Measurements from ENCODE around the gene CSF2.

CSF2 gene

GRCh38 chr5:132073231-132074013 lies at the start of gene CSF2:
CSF2 (plus strand) TSS chr5:132073789; CDS start chr5:132073824, 35 bp downstream.
- in situ Hi-C loops (cut with HindIII; ENCODE audit: low sequenced_read_pairs), result no loop called here

- in situ Hi-C loops (cut with HindIII; ENCODE audit: low sequenced_read_pairs), result loop anchor here (25.0 kb wide), 2 partner anchors 437 to 587 kb away; no protein-coding TSS in a partner anchor
Measured at GRCh38 chr5:132024117-132024435, 49.5 kb upstream of the CSF2 start.

GRCh38 chr5:132024789-132025402 lies 48.7 kb upstream of the CSF2 start:
- in situ Hi-C loops (cut with HindIII; ENCODE audit: low sequenced_read_pairs), result loop anchor here (25.0 kb wide), 2 partner anchors 438 to 588 kb away; no protein-coding TSS in a partner anchor

GRCh38 chr5:132025403-132025971 lies 48.1 kb upstream of the CSF2 start:
- in situ Hi-C loops (cut with HindIII; ENCODE audit: low sequenced_read_pairs), result no loop called here

GRCh38 chr5:132026516-132027008 lies 47.0 kb upstream of the CSF2 start:
- in situ Hi-C loops (cut with HindIII; ENCODE audit: low sequenced_read_pairs), result no loop called here

- in situ Hi-C loops (cut with HindIII; ENCODE audit: low sequenced_read_pairs), result no loop called here
Measured at GRCh38 chr5:132027027-132027426, 46.6 kb upstream of the CSF2 start.

GRCh38 chr5:132029609-132030330 lies 43.8 kb upstream of the CSF2 start:
- in situ Hi-C loops (cut with HindIII; ENCODE audit: low sequenced_read_pairs), result no loop called here

GRCh38 chr5:132030610-132031009 lies 43.0 kb upstream of the CSF2 start:
- in situ Hi-C loops (cut with HindIII; ENCODE audit: low sequenced_read_pairs), result no loop called here

- in situ Hi-C loops (cut with HindIII; ENCODE audit: low sequenced_read_pairs), result no loop called here
Measured at GRCh38 chr5:132032196-132032595, 41.4 kb upstream of the CSF2 start.

GRCh38 chr5:132033122-132033521 lies 40.5 kb upstream of the CSF2 start:
- in situ Hi-C loops (cut with HindIII; ENCODE audit: low sequenced_read_pairs), result no loop called here

- in situ Hi-C loops (cut with HindIII; ENCODE audit: low sequenced_read_pairs), result no loop called here
Measured at GRCh38 chr5:132037353-132037752, 36.2 kb upstream of the CSF2 start.

- in situ Hi-C loops (cut with HindIII; ENCODE audit: low sequenced_read_pairs), result no loop called here
Measured at GRCh38 chr5:132044207-132044606, 29.4 kb upstream of the CSF2 start.

- in situ Hi-C loops (cut with HindIII; ENCODE audit: low sequenced_read_pairs), result no loop called here
Measured at GRCh38 chr5:132046880-132047299, 26.7 kb upstream of the CSF2 start.

GRCh38 chr5:132049093-132049492 lies 24.5 kb upstream of the CSF2 start:
- in situ Hi-C loops (cut with HindIII; ENCODE audit: low sequenced_read_pairs), result no loop called here

GRCh38 chr5:132049559-132049958 lies 24.0 kb upstream of the CSF2 start:
- in situ Hi-C loops (cut with HindIII; ENCODE audit: low sequenced_read_pairs), result no loop called here

GRCh38 chr5:132050136-132050535 lies 23.5 kb upstream of the CSF2 start:
- in situ Hi-C loops (cut with HindIII; ENCODE audit: low sequenced_read_pairs), result no loop called here

- in situ Hi-C loops (cut with HindIII; ENCODE audit: low sequenced_read_pairs), result no loop called here
Measured at GRCh38 chr5:132050661-132051552, 22.7 kb upstream of the CSF2 start.

- in situ Hi-C loops (cut with HindIII; ENCODE audit: low sequenced_read_pairs), result no loop called here
Measured at GRCh38 chr5:132052520-132052919, 21.1 kb upstream of the CSF2 start.

GRCh38 chr5:132053483-132053882 lies 20.1 kb upstream of the CSF2 start:
- in situ Hi-C loops (cut with HindIII; ENCODE audit: low sequenced_read_pairs), result no loop called here

- in situ Hi-C loops (cut with HindIII; ENCODE audit: low sequenced_read_pairs), result no loop called here
Measured at GRCh38 chr5:132054031-132054696, 19.4 kb upstream of the CSF2 start.

All from endothelial cell of hepatic sinusoid (primary cell).